ENCODE results near the gene CARD19.

CARD19 gene

GRCh38 chr9:93111001-93111370, 15.0 kb downstream of the CARD19 start:
- no peak for TF ChIP-seq ZFX (IDR thresholded peaks at IDR 0.05; ENCODE audit: borderline replicate concordance)
- no peak for TF ChIP-seq CTCF (IDR thresholded peaks at IDR 0.05)
- no peak overlapping the region for H3K27ac ChIP-seq

- TF ChIP-seq CTCF (IDR thresholded peaks at IDR 0.05) (no peak), ZFX (IDR thresholded peaks at IDR 0.05; ENCODE audit: borderline replicate concordance) (no peak)
- no peak overlapping the region for H3K27ac ChIP-seq
Observed at GRCh38 chr9:93111371-93112115, 15.5 kb downstream of the CARD19 start.

GRCh38 chr9:93112116-93112863, 16.3 kb downstream of the CARD19 start:
- TF ChIP-seq CTCF (IDR thresholded peaks at IDR 0.05), result no peak
- no peak for TF ChIP-seq ZFX (IDR thresholded peaks at IDR 0.05; ENCODE audit: borderline replicate concordance)

GRCh38 chr9:93112864-93113389, 16.9 kb downstream of the CARD19 start:
- no peak overlapping the region for H3K27ac ChIP-seq
- TF ChIP-seq CTCF (IDR thresholded peaks at IDR 0.05), result no peak
- no peak for TF ChIP-seq ZFX (IDR thresholded peaks at IDR 0.05; ENCODE audit: borderline replicate concordance)

More at GRCh38 chr9:93112116-93112863, 16.3 kb downstream of the CARD19 start:
- H3K27ac ChIP-seq, result no peak overlapping the region

- TF ChIP-seq ZFX (IDR thresholded peaks at IDR 0.05; ENCODE audit: borderline replicate concordance) (no peak), CTCF (IDR thresholded peaks at IDR 0.05) (no peak)
- H3K27ac ChIP-seq, result no peak overlapping the region
Observed at GRCh38 chr9:93114169-93114983, 18.4 kb downstream of the CARD19 start.

- H3K27ac ChIP-seq, result no peak overlapping the region
Observed at GRCh38 chr9:93114984-93115335, 18.9 kb downstream of the CARD19 start.

More at GRCh38 chr9:93114984-93115335, 18.9 kb downstream of the CARD19 start:
- TF ChIP-seq ZFX (IDR thresholded peaks at IDR 0.05; ENCODE audit: borderline replicate concordance) (no peak), CTCF (IDR thresholded peaks at IDR 0.05) (no peak)
